HG02981 (cell line): ENCODE results near the gene GLIS1.
"Not testable (repeated sequence)": the region's sequence is repeated elsewhere in the genome, so short reads cannot be mapped to it uniquely, and the experiment has no call there.

ENCODE experiments used
- ATAC-seq: cut with Tn5 transposase; IDR thresholded peaks from one replicate; pipeline ENCODE4 v1.9.1; 2021; ENCODE audit warnings: mild to moderate bottlenecking, moderate library complexity; ENCODE audit not compliant: unreplicated experiment

The GLIS1 gene

GRCh38 chr1:53656747-53657530 lies 82.0 kb downstream of the GLIS1 start:
- ATAC-seq, result no peak

- ATAC-seq, result no peak
These were observed 82.8 kb downstream of the GLIS1 start for GRCh38 chr1:53655931-53656746.

GRCh38 chr1:53654216-53655210 lies 84.5 kb downstream of the GLIS1 start:
- ATAC-seq, result no peak

- no peak for ATAC-seq
These were observed 85.3 kb downstream of the GLIS1 start for GRCh38 chr1:53653631-53654030.

- ATAC-seq, result no peak
These were observed 85.8 kb downstream of the GLIS1 start for GRCh38 chr1:53653200-53653575.

- ATAC-seq, result no peak
These were observed 86.3 kb downstream of the GLIS1 start for GRCh38 chr1:53652441-53653199.

- ATAC-seq, result no peak
These were observed 87.6 kb downstream of the GLIS1 start for GRCh38 chr1:53651356-53651755.

GRCh38 chr1:53648516-53648915 lies 90.4 kb downstream of the GLIS1 start:
- no peak for ATAC-seq

GRCh38 chr1:53647915-53648314 lies 91.0 kb downstream of the GLIS1 start:
- not testable (repeated sequence) for ATAC-seq

- ATAC-seq, result no peak
These were observed 92.2 kb downstream of the GLIS1 start for GRCh38 chr1:53646732-53647131.

GRCh38 chr1:53645690-53646078 lies 93.3 kb downstream of the GLIS1 start:
- no peak for ATAC-seq

GRCh38 chr1:53644909-53645689 lies 93.9 kb downstream of the GLIS1 start:
- ATAC-seq, result no peak

- ATAC-seq, result no peak
These were observed 94.5 kb downstream of the GLIS1 start for GRCh38 chr1:53644496-53644895.

- ATAC-seq, result no peak
These were observed 95.0 kb downstream of the GLIS1 start for GRCh38 chr1:53643881-53644390.

GRCh38 chr1:53643041-53643880 lies 95.7 kb downstream of the GLIS1 start:
- ATAC-seq, result no peak

GRCh38 chr1:53642607-53643006 lies 96.4 kb downstream of the GLIS1 start:
- no peak for ATAC-seq

GRCh38 chr1:53642215-53642555 lies 96.8 kb downstream of the GLIS1 start:
- ATAC-seq, result no peak

- no peak for ATAC-seq
These were observed 97.3 kb downstream of the GLIS1 start for GRCh38 chr1:53641481-53642214.
